T-helper 1 cell (primary cell): Measurements from ENCODE around the gene GRID1.

Source experiments
- DNase-seq, 5 donors: peaks; one replicate each; pipeline ENCODE4 v3.0.0-alpha.2; 2012 to 2020

The GRID1 gene

DNA sequence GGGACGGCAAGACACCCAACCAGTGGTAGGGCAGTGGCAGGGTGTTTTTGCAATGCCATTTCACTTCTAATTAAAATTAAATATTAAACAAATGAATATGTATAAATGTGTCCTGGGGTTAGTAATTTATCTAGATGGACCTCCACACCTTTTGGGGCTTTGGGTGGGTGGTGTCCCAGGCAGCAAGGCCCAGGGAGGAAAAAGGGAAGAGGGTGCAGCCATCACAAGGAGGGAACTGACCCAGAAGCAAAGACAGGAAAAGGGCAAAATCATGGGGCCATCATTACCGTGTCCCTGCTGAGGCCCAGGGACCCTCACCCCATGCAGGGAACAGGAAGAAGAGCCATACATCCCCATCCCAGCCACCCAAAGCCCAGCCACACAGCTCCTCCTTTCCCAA is 204.6 kb downstream of the GRID1 start:
- no peak for DNase-seq

DNA sequence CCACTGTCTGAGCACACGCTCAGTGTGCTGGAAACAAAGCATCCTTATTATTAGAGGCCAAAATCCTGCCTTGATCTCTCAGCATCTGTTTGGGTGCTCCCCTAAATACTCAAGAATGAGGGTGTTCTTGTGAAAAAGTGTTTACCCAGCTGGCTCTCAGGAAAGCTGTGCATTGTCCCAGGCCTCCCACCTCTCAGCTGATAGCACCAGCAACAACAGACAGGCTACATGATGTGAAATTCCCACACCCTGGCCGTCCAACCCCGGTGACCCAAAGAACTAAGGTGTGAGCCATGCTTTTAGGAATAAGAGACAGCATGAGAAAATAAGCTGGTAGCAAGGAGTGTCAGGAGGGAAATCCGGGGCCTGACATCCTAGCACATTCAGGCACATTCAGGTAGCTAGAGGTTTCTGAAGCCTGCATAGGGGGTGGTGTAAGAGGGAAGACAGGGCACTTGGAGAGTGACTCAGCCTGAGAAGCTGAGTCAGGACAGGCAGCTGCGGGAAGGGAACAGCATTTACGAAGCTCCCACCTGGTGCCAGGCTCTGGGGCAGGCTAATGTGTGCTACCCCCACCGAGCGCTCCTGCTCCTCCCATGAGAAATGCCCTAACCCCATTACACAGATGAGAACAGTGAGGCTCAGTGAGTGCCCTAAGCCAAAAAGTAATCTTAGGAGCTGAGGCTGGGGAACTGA is 205.6 kb downstream of the GRID1 start:
- no peak for DNase-seq

DNA sequence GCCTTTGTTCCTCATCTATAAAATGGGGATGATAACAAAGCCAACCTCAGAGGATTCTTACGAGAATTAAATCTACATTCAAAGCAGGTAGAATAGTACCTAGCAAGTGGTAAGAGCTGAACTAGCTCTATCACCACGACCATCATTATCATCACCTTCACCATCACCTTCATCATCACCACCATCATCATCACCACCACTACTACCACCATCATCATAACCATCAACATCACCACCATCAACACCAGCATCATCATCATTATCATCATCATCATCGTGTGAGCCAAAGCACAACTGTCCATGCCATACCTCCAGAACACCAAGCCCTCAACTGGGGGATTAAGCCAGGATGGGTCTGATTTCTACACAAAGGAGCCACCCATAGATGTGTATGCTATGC is 206.8 kb downstream of the GRID1 start:
- no peak for DNase-seq

- no peak for DNase-seq
These were observed 211.3 kb downstream of the GRID1 start for GRCh38 chr10:86155054-86155921.

GRCh38 chr10:86153751-86154150 is 212.8 kb downstream of the GRID1 start:
- no peak for DNase-seq

- DNase-seq, result no peak
These were observed 213.7 kb downstream of the GRID1 start for GRCh38 chr10:86152911-86153310.

GRCh38 chr10:86152354-86152753 is 214.2 kb downstream of the GRID1 start:
- no peak for DNase-seq

- no peak for DNase-seq
These were observed 215.0 kb downstream of the GRID1 start for GRCh38 chr10:86151613-86152012.

DNA sequence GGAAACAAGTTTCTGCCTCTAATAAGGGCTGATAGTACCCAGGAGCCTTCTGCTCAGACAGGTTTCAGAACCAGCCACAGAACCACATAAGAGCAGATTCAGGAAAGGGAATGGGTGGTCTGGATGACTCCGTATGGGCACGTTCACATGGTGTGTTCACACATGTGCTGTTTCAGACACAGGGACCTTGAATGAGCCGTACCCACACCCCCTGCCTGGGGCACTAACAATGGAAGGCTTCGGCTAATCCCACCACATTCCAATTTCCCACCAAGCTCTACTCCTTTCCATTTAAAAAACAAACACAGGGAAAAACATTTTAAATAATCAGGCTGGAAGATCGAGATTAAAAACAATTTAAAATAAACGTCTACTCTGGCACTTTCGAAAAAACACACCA is 217.3 kb downstream of the GRID1 start:
- DNase-seq, result no peak

DNA sequence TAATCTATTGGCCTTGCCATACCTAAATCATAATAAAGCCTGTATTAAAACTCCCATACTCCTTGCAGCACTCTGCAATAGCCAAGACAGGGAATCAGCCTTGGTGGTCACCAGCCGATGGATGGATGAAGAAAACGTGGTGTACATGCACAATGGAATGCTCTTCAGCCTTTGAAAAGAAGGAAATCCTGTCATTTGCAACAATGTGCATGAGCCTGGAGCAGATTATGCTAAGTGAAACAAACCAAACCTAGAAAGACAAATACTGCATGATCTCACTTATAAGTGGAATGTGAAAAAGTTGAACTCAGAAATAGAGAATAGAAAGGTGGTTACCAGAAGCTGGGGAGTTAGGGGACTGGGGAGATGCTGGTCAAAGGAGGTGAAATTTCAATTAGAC is 218.5 kb downstream of the GRID1 start:
- no peak for DNase-seq

DNA sequence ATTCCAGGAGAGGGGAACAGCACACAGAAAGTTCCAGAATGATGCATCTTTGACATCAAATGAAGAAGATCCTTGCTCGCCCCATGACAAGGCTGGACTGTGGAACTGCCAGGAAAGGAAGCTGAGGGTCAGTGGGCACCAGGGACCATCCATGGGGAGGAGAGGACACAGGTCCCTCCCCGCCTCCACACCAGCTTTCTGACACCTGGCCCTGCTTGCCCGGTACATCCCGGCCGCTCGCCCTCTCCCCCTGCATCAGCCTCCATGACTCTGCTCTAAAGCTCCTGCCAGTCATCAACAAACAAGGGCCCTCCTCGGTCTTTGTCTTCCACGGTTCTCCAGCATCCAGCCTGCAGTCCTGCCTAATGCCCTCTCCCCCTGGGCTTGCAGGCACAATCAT is 222.3 kb downstream of the GRID1 start:
- no peak for DNase-seq

- no peak for DNase-seq
These were observed 224.7 kb downstream of the GRID1 start for GRCh38 chr10:86141896-86142295.

GRCh38 chr10:86139066-86139657 is 227.4 kb downstream of the GRID1 start:
- peak in 1 of 5 donors; percentile 3 for DNase-seq

DNA sequence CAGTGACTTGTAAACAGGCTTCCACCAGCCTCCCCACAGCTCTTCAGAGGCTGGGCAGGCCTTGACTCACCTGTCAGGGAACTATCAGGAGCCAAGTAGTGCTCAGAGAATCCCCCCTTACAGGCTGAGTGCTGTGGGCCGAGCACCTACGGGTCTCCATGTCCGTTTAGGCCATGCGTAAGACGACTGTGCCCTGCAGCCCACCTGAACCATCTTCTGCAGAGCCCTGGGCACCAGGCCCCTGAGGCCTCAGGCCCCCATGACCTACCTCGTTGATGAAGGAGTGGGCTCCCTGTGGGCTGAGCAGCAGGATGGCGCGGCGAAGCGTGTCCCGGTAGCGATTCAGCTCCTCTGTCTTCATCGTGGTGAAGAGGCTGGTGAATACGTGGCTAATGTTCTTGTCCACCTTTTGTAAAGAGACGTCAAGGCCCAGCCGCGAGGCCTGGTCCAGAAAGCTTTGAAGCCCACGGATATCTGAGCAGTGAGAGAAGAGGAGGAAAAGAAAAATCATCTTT is 228.0 kb downstream of the GRID1 start:
- no peak for DNase-seq

GRCh38 chr10:86137561-86137960 is 229.0 kb downstream of the GRID1 start:
- DNase-seq, result no peak

GRCh38 chr10:86136934-86137333 is 229.7 kb downstream of the GRID1 start:
- no peak for DNase-seq

DNA sequence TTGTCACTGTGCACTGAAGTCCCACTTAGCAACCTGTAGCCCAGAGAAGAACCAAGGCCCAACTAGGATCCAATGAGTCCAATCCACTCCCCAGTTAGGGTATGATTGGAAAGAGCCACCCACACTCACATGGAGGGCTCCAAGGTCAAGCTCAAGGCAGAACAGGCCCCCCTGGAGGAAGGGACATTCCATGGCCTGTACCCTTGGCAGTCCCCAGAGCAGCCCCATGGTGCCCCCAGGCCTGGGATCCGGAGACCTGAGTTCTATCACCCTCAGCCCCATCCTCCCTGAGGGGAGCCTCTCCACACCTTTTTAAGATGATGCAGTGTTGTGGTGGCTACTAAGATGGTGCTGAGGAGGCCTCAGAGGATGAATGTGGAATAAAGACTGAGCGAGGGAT is 231.4 kb downstream of the GRID1 start:
- DNase-seq, result no peak

DNA sequence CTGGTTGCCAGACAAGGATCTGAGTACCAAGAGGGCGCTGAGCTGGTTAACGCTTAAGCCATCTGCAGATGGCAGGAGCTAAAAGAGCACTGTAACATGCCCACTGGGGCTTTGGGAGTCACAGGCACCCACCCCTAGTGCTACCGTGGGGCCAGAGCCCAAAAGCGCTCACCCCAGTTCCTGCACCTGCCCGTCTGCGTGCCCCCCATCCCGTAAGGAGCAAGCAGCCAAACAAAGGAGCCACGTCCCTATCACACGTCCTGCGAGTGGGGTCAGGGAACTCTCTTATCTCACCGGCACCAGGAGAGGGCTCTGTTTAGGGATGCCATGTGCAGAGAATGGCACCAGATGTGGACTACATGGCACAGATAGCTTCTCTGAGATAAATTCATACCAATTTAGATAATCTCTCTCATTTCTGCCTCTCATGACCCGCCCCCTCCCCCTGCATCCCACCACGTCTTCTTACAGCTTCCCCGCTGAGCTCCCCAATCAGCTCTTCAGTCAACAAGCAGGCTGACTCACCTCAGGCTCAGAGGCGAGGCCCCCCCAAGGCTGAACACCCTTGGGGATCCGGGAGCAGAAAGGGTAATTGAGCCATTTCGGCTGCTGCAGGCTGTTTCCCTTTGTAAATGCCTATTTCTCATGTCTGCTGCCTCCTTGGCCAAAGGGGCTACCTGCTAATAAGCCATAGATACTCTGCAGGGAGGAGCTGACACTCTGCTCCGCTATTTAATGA is 235.7 kb downstream of the GRID1 start:
- DNase-seq, result no peak

DNA sequence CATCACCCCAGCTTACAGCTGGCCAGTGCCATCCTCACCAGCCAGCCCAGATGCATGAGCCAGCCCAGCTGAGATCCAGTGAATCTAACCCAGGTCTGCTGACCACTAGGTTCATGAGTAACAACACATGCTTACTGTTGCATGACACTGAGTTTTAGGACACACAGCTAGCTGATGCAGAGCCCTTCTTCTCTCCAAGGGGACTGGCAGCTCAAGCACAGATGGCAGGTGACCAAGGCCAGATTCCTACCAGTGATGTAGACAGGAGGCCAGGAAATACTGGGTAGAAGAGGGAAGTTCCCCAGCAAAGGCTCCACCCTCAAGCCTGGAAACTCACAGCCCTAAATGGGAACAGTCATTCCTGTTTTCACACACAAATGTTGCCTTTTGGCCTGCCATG is 236.6 kb downstream of the GRID1 start:
- DNase-seq, result no peak

DNA sequence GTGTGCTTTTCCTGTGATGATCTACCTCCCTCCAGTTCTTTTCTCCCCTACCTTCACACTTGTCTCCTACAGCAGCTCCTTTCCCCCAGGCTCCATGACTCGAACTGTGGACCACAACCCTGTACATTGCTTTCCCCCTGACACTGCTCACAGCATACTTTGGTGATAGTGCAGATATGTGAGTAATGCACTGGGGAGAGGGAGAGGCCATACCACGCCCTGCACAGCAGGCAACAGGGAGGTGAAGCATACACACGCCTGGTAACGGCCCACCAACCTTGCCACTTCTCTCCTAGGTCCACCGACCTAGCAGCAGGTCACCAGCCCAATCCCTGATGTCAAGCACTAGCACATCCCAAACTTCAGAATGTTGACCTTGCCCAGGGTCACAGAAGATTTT is 238.2 kb downstream of the GRID1 start:
- no peak for DNase-seq

DNA sequence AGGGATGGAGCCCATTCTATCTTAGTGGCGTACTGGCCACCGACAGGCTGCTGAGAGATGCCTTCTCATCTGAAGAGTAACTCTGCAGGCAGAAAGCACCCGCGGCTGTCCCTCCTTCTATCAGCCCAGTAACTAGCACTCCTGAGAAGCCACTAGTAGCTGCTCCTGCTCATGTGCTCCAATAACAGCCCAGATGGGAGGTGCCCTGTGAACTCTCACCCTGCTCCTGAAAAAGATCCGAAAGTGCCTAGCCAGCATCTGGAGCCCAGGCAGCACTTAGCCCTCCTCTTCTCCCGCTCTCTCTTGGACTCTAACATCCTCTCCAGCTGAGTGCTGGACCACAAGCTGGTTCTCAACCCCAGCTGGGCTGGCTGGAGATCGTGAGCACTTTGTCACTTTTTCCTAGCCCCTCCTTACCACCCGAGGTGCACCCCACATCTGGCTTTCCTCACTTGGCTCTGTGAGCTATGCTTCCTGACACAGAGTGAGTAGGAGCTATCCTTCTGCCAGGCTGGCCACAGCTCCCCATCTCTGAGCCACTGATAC is 239.2 kb downstream of the GRID1 start:
- no peak for DNase-seq

DNA sequence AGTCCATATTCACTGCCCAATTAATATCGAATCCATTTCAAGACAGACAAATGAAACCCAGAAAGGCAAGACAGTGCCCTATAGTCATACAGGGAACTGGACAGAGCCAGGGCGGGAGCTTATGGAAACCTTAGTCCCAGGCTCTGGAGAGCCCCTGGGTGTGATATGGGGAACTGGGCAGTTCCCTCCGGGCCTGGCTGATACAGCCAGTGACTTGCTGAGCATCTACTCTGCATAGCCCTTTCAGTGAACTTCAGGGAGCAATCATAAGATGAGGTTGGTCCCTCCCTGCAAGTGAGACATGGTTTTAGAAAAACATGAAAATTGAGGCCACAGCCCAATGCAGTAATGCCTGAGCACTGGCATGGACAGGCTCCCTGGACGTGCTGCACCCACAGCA is 241.9 kb downstream of the GRID1 start:
- DNase-seq, result no peak

- DNase-seq, result no peak
These were observed 242.9 kb downstream of the GRID1 start for GRCh38 chr10:86123715-86124114.
